Amniotic epithelial cell (primary cell): ENCODE results near the gene TANK.
"Not testable (repeated sequence)": the region's sequence is repeated elsewhere in the genome, so short reads cannot be mapped to it uniquely, and the experiment has no call there.

ENCODE experiments used
- DNase-seq: peaks from one replicate; pipeline ENCODE4 v3.0.0-alpha.2; 2010; ENCODE audit warnings: low read depth

Gene TANK

DNA sequence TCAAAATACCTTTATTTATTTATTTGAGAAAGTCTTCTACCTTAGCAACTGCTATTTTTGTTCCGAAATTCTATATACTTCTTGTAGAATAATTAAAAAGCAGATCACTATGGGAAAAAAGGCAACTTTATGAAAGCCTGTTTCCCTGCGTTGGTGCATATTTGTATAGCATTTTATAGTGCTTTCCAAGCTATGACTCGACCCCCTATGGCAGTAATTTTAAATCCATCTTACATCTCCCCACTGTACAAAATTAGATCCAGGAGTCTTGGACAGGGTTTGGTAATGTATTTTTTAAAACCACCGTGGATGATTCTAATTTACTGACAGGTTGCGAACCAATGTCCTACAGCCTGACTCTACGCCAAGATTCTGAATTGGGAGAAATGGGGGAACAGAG is 10.1 kb downstream of the TANK start:
- no peak for DNase-seq

DNA sequence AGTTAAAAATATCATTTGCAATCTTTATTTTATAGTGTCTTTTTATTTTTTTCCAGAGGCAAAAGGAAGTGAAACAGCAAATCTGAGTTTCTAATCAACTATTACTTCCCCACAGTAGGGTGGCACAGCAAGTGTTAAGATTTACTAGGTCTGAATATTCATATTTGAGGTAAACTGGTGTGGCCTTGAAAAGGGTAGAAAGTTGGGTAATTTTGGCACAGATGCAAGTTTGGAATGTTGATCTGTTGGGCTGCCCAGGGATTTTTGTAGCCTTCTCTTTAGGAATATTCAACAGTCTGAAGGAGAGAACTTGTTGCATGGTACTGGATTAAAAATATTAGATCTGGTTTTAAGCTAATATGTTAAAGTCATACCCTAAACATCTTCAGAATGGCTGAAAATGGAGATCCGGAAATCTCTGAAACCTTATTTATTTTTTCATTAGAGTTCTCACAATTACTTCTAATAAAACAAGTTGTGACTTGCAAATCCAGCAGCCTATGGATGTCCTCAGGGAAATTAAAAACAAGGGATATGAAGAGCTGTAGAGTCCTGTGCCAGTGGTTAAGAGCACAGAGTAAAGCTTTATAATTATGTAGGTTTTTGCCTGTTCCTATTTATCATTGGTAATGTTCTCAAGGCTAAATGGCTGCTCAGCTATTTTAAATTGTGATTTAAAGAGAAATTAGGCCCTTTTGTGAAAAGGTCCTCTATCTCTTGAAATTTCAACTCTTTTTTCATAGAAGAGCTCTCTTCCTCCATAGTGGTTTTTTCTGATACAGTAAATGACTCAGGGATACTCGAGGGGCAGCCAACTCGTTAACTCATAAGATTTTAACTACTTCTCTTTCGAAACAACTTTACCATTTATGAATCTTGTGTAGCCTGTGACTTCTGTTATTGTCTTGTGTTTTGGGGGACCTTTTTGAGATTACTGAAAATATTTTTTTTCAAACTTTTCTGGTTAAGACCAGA is 11.0 kb downstream of the TANK start:
- peak; percentile 73 for DNase-seq

DNA sequence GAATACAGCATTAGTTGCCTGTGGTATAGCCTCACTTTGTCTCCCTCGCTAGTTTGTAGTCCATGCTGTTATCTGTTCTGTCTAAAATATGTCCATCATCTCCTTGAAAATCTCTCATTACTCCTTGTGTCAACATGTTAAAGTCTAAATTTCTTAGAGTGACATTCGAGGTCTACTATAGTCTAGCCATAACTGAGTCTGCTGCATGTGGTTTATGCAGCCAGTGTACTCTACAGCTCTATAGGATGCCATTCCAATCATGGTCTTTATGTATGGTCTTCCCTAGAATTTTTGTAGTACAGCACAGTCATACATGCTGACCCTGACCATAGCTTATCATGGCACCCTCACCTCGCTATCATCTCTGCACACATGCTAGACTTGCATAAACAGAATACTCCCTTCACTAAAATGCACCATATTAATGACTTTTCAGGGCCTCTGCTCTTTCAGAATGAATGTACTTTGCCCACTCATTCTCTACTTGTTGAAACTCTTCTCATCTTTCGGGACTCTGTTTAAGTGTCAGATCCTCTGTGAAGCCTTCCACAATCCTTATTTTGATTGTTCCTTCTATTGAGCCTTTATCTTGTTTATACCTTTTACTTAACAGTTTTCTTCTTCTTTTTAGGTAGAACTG is 12.8 kb downstream of the TANK start:
- no peak for DNase-seq

DNA sequence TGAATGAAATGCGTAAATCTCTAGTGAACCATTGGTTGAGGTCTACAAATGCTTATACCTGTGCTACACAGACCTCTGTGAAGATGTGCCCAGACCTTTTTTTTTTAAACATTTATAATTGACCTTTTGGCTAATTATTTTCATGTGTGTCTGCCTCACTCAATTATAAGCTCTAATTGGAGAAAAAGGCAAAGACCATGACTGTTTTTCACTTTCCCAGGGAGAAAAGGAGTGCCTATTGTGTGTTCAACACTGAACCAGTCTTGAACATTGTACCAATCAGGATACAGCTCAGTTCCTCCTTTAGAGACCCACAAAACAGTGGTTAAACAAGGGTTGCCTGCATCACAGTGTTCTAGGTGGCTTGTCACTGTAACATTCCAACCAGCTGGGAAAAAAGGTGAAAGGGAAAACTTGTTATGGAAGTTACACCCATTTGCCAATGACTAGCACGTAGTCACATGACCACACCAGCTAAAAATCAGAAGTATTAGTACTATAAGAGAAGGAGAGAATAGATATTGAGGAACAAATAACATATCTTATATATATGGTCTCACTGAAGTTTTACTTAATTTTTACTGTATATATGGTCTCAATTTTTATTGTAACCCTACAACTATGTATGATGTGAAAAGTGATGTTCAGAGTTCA is 13.4 kb downstream of the TANK start:
- no peak for DNase-seq

DNA sequence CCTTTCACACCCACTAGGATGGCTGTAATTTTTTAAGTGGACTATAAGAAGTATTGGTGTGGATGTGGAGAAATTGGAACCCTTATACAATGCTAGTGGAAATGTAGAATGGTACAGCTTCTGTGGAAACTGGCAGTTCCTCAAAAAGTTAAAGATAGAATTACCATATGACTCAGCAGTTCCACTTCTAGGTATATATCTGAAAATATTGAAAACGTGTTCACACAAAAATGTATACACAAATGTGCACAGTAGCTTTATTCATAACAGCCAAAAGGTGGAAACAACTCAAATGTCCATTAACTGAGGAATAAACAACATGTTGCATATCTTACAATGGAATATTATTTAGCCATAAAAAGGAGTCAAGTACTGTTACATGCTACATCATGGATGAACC is 17.7 kb downstream of the TANK start:
- DNase-seq = no peak

DNA sequence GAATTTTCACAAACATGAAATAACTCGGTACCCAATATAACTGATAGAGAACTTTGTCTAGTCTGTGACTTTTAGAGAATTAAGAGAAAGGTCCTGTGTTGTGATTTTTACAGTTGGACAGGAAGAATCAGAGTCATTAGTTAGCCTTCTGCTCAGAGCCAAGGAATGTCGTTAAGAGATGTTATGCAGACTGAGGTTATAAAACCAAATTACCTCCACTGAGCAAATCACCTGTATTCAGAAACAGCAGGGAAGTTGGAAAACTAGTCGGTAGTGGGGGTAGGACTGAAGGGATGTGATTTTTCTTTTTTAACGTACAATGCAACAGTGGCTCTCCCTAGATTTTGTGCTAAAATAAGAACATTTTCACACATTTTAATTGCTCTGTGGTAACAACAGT is 18.5 kb downstream of the TANK start:
- no peak for DNase-seq

DNA sequence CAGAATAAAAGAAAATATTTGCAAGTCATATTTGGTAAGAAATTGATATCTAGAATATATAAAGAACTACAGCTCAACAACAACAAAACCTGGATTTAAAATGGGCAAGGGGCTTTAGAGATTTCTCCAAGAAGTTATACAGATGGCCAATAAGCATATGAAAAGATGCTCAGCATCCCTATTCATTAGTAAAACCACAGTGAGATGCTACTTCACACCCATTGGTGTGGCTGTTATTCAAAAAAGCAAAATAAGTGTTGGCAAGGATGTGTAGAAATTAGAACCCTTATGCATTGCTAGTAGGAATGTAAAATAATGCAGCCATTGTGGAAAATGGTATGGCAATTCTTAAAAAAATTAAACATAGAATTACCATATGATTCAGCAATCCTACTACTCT is 29.8 kb downstream of the TANK start:
- DNase-seq = no peak

GRCh38 chr2:161195602-161196001 is 35.4 kb downstream of the TANK start:
- DNase-seq = not testable (repeated sequence)

DNA sequence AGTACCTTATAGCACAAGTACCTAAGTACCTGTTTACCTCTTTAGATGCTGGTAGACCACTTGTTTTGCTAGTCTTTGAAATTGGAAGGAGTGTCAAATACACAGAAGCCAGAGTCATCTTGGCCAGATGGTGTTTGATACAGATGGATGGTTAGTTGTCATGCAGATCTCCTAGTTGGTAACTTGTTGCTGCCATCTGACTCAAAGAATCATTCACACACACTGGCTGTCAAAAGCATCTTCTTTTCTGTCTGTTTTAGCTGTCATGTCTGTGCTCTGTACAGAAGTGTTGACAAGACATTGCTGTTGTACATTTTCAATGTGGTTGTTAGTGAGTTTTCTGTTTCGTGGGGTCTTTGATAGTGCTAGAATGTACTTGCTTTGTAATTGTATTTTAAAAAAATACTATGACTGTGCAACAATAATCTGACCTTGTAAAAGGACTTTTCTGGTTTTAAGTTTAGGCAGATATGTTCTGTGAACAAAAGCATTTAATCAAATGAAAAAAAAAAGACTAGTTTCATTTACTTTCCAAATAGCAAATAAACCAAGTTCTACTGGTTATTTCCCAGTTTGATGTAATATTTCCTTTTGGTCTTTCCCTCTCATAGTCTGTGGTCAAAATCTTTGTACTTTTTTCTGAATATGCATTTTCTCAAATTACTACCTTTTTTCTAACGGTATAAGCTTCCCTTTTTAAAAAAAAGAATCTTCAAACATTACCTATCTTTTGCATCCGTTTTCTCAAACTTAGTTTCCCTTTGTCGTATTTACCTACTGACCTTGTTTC is 39.9 kb downstream of the TANK start:
- DNase-seq = no peak

DNA sequence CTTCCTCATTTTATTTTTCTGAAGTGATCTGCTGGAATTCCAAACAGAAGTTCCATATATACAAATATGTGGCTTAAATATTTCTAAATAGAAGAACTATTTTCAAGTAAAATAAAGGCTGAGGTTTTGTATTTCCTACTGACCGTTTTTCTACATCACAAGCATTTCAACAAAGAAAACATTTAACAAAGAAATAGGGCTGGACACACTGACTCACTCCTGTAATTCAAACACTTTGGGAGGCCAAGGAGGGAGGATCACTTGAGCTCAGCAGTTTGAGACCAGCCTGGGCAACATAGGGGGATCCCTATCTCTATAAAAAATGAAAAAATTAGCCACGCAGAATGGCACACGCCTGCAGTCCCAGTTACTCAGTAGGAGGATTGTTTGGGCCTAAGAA is 44.6 kb downstream of the TANK start:
- no peak for DNase-seq

- DNase-seq = peak; percentile 46
Observed at GRCh38 chr2:161206471-161207032, 46.3 kb downstream of the TANK start.

GRCh38 chr2:161207941-161208340 is 47.7 kb downstream of the TANK start:
- no peak for DNase-seq

GRCh38 chr2:161208527-161209139 is 48.4 kb downstream of the TANK start:
- DNase-seq = peak; percentile 86

DNA sequence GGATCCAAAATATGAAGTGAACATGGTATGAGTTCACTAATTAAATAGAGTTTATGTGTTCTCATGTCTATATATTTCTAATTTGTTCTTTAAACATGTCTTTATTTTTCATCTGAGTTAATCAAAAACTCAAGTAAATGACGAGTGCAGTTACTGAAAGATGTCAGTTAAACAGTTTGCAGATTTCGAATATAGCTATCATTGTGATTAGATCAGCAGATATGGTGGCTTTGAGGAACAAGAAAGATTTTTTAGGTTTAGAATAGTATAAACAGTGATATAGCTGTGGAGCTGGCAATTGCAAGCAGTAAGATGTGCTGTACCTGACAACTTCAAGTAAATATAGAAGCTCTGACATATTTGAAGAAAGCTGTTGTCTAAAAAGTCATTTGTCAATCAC is 49.7 kb downstream of the TANK start:
- no peak for DNase-seq

GRCh38 chr2:161217597-161218185 is 57.5 kb downstream of the TANK start:
- DNase-seq = no peak

DNA sequence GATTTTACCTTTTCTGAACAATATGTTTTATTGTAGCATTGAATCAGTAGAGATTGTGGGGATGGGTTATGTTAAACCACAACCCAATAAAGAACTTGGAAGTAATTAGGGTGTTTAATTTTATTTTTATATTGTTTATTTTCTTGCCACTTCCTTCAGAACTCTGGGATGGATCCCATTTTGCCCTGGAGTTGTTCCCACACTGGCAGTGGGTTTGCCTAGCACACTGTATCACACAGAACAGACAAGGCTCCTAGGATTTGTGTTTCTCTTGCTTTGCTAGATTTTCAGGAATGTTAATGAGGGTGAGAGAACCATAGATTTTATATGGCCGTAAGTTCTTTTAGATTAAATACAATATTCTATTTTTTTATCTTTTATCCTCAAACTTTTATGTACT is 59.0 kb downstream of the TANK start:
- no peak for DNase-seq

DNA sequence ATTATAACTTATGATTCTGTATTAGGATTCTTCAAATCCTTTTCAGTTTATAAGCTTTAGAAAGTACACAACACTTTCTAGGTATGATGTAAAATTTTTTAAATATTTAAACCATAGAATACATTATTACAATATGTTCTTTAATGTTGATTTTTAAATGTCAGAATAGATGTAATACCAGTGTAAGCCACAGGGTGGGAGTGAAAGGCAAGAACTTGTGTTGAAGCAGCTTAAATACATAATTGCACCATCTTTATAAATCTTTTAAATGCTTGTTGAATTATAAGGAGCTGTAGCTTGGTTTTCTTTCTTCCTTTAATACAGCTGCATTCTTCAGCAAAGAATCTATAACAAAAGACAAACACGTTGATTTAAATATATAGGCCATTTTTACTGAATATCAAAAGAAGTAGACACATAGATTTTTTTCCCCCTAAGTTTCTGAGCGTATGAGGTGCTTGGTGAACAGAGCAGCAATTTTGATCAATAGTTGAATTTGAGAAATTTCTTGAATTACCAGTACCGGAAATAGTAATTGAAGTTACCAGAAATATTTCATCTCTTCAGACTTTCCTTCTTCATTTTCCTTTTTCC is 63.0 kb downstream of the TANK start:
- peak; percentile 53 for DNase-seq

DNA sequence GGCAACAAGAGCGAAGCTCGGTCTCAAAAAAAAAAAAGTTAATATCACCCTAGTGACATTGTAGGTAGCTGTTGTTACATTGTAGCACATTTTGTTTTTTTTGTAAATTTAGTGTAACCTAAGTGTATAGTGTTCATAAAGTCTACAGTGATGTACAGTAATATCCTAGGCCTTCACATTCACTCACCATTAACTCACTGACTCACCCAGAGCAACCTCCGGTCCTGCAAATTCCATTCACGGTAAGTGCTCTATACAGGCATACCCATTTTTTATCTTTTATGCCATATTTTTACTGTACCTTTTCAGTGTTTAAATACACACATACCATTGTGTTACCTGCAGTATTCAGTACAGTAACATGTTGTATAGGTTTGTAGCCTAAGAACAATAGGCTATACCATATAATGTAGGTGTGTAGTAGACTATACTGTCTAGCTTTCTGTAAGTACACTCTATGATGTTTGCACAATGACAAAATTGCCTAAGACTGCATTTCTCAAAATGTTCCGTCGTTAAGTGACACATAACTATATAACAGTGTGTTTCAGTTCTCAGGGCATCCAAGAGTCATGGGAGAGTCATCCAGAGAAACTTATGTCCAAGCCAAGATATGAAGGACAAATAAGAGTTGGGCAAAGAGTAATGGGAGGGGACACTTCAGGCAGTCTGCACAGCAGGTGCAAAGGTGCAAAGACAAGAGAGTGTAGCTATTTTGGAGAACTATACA is 68.4 kb downstream of the TANK start:
- peak; percentile 51 for DNase-seq

- no peak for DNase-seq
Observed at GRCh38 chr2:161230959-161231358, 70.7 kb downstream of the TANK start.

DNA sequence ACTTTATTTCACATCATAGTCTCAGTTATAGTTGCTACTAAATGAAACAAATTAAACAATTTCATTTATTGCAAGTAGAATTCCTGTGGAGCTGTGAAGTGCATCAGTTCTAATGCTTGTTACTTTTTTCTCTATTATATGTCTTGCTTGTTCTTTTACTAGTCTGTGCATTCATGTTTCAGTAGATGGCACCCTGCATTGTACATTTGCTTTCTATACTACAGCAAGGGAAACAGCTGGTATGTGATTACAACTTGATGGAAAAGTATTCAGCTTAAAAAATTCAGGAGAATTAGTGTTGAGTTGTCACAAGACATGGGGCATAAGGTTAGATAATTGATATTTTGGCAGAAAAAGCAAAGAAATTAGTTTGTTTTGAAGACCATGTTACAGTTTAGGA is 72.3 kb downstream of the TANK start:
- DNase-seq = no peak
